HEK293 (cell line): ENCODE data around the gene ALOX12B.

ENCODE experiments used
- CTCF ChIA-PET: fragments of 350-600 bp; formaldehyde crosslinking; extraction: SDS; loops from one replicate; lab custom pipeline; 2021; ENCODE audit warnings: antibody characterized with exemption; lab: Yijun Ruan, JAX
- POLR2A ChIA-PET: fragments of 300-600 bp; formaldehyde crosslinking; extraction: SDS; loops from one replicate; lab custom pipeline; 2020; ENCODE audit warnings: antibody characterized with exemption, inconsistent platforms; lab: Yijun Ruan, JAX
- H3K27ac ChIP-seq: fragments of 200-500 bp; sonication (Bioruptor generic); 2 replicates; pipeline ENCODE4 v1.5.1; 2014; ENCODE audit warnings: low read depth, low read length, control low read depth, inconsistent platforms; ENCODE audit errors: extremely low read depth
- H3K36me3 ChIP-seq, 2 experiments: fragments of 200-500 bp in 1 of 2; sonication (Bioruptor generic) in 1 of 2; 1 replicate in 1 of 2; 2 replicates in 1 of 2; pipeline ENCODE4 v1.5.1; 2014 to 2017; ENCODE audit warnings: inconsistent platforms in 2 of 2, low read length in 2 of 2; ENCODE audit not compliant: control insufficient read depth in 2 of 2, insufficient read depth in 1 of 2
- H3K4me1 ChIP-seq: fragments of 200-500 bp; sonication (Bioruptor generic); 2 replicates; pipeline ENCODE4 v1.5.1; 2014; ENCODE audit warnings: mild to moderate bottlenecking, low read length, inconsistent platforms; ENCODE audit not compliant: control insufficient read depth, insufficient read depth
- H3K4me3 ChIP-seq: 2 replicates; pipeline ENCODE4 v1.5.1; 2011; ENCODE audit warnings: low read depth, mild to moderate bottlenecking, control low read depth, low read length, moderate library complexity
- H3K9me3 ChIP-seq: fragments of 200-500 bp; sonication (Bioruptor generic); 2 replicates; pipeline ENCODE4 v1.5.1; 2014; ENCODE audit warnings: low read depth, low read length, inconsistent platforms; ENCODE audit not compliant: control insufficient read depth, insufficient read depth
- HIC1 ChIP-seq: fragments of 450-650 bp; formaldehyde crosslinking; IDR thresholded peaks from 2 replicates; pipeline ENCODE4 v1.5.1; 2016; ENCODE audit warnings: missing biosample characterization, missing genetic modification characterization
- IKZF3 ChIP-seq: fragments of 450-650 bp; IDR thresholded peaks from 2 replicates; pipeline ENCODE4 v1.5.0; 2018; ENCODE audit warnings: missing biosample characterization, mild to moderate bottlenecking, missing genetic modification characterization, moderate library complexity
- MZF1 ChIP-seq: fragments of 450-650 bp; formaldehyde crosslinking; IDR thresholded peaks from 2 replicates; pipeline ENCODE4 v1.5.1; 2017; ENCODE audit warnings: missing biosample characterization, missing genetic modification characterization, borderline replicate concordance
- PATZ1 ChIP-seq: fragments of 450-650 bp; formaldehyde crosslinking; IDR thresholded peaks from 2 replicates; pipeline ENCODE4 v1.5.1; 2016; ENCODE audit warnings: missing biosample characterization, missing genetic modification characterization
- PRDM1 ChIP-seq: fragments of 450-650 bp; formaldehyde crosslinking; IDR thresholded peaks from 2 replicates; pipeline ENCODE4; 2016; ENCODE audit warnings: missing biosample characterization, missing genetic modification characterization
- SALL2 ChIP-seq: fragments of 450-650 bp; formaldehyde crosslinking; IDR thresholded peaks from 2 replicates; pipeline ENCODE4 v1.5.0; 2017; ENCODE audit warnings: missing biosample characterization, mild to moderate bottlenecking, missing genetic modification characterization, borderline replicate concordance
- SP3 ChIP-seq: fragments of 450-650 bp; formaldehyde crosslinking; IDR thresholded peaks from 2 replicates; pipeline ENCODE4 v1.5.1; 2016; ENCODE audit warnings: missing biosample characterization, missing genetic modification characterization
- ZBTB26 ChIP-seq: fragments of 450-650 bp; formaldehyde crosslinking; optimal IDR thresholded peaks from 2 replicates; pipeline ENCODE3; 2016; ENCODE audit warnings: missing biosample characterization, mild to moderate bottlenecking, missing genetic modification characterization
- ZFP69B ChIP-seq: fragments of 450-650 bp; formaldehyde crosslinking; IDR thresholded peaks from 2 replicates; pipeline ENCODE4 v1.5.1; 2016; ENCODE audit warnings: missing biosample characterization, missing genetic modification characterization
- ZNF202 ChIP-seq: fragments of 450-650 bp; formaldehyde crosslinking; IDR thresholded peaks from 2 replicates; pipeline ENCODE4 v1.5.1; 2016; ENCODE audit warnings: missing biosample characterization, missing genetic modification characterization, borderline replicate concordance
- ZNF24 ChIP-seq: fragments of 450-650 bp; formaldehyde crosslinking; IDR thresholded peaks from 2 replicates; pipeline ENCODE4 v1.5.1; 2016; ENCODE audit warnings: missing biosample characterization, missing genetic modification characterization
- ZNF302 ChIP-seq: fragments of 450-650 bp; formaldehyde crosslinking; IDR thresholded peaks from 2 replicates; pipeline ENCODE4 v1.5.1; 2016; ENCODE audit warnings: missing biosample characterization, missing genetic modification characterization, low read depth
- ZNF335 ChIP-seq: fragments of 450-650 bp; formaldehyde crosslinking; conservative IDR thresholded peaks from 2 replicates; pipeline ENCODE4 v1.5.1; 2016; ENCODE audit warnings: missing biosample characterization, missing genetic modification characterization
- ZNF366 ChIP-seq: fragments of 450-650 bp; formaldehyde crosslinking; conservative IDR thresholded peaks from 2 replicates; pipeline ENCODE4 v1.5.1; 2016; ENCODE audit warnings: missing biosample characterization, missing genetic modification characterization
- ZNF423 ChIP-seq: fragments of 450-650 bp; formaldehyde crosslinking; IDR thresholded peaks from 2 replicates; pipeline ENCODE4 v1.5.1; 2016; ENCODE audit warnings: missing biosample characterization, missing genetic modification characterization
- ZNF561 ChIP-seq: fragments of 450-650 bp; IDR thresholded peaks from 2 replicates; pipeline ENCODE4 v1.5.1; 2018; ENCODE audit warnings: missing biosample characterization, missing genetic modification characterization, borderline replicate concordance
- ZNF600 ChIP-seq: fragments of 450-650 bp; formaldehyde crosslinking; IDR thresholded peaks from 2 replicates; pipeline ENCODE4 v1.5.1; 2016; ENCODE audit warnings: missing biosample characterization, missing genetic modification characterization
- ZNF660 ChIP-seq: fragments of 450-650 bp; IDR thresholded peaks from 2 replicates; pipeline ENCODE4 v1.5.1; 2018; ENCODE audit warnings: missing biosample characterization, mild to moderate bottlenecking, missing genetic modification characterization
- ZNF777 ChIP-seq: fragments of 450-650 bp; formaldehyde crosslinking; IDR thresholded peaks from 2 replicates; pipeline ENCODE4 v1.5.1; 2017; ENCODE audit warnings: missing biosample characterization, missing genetic modification characterization, borderline replicate concordance
- ZNF792 ChIP-seq: fragments of 450-650 bp; formaldehyde crosslinking; IDR thresholded peaks from 2 replicates; pipeline ENCODE4 v1.5.1; 2016; ENCODE audit warnings: missing biosample characterization, missing genetic modification characterization
- ZSCAN16 ChIP-seq: fragments of 450-650 bp; formaldehyde crosslinking; IDR thresholded peaks from 2 replicates; pipeline ENCODE4 v1.5.1; 2016; ENCODE audit warnings: missing biosample characterization, missing genetic modification characterization
- TF ChIP-seq, protein P1 (sequence below): fragments of 450-650 bp; formaldehyde crosslinking; IDR thresholded peaks from 2 replicates; pipeline ENCODE4 v1.5.1; 2017; ENCODE audit warnings: missing biosample characterization, missing genetic modification characterization
- TF ChIP-seq, protein P2 (sequence below): fragments of 450-650 bp; formaldehyde crosslinking; IDR thresholded peaks from 2 replicates; pipeline ENCODE4 v1.5.1; 2017; ENCODE audit warnings: missing biosample characterization, missing genetic modification characterization
- TF ChIP-seq, protein P3 (sequence below): fragments of 450-650 bp; formaldehyde crosslinking; IDR thresholded peaks from 2 replicates; pipeline ENCODE4 v1.5.1; 2016; ENCODE audit warnings: missing biosample characterization, missing genetic modification characterization
- TF ChIP-seq, protein P4 (sequence below): fragments of 450-650 bp; formaldehyde crosslinking; IDR thresholded peaks from 2 replicates; pipeline ENCODE4 v1.5.1; 2017; ENCODE audit warnings: missing biosample characterization, missing genetic modification characterization

ALOX12B gene

GRCh38 chr17:8122422-8122923 lies 35.0 kb upstream of the ALOX12B start:
- Histone ChIP-seq H3K4me3 (peak overlapping the region; percentile 70), H3K9me3 (no peaks in the 10 kb centered on the region), H3K27ac (no peak overlapping the region; the same call in 1 of the 2 replicates), H3K36me3 (no peaks in the 10 kb centered on the region), H3K4me1 (peaks cover 14% of the 10 kb centered on the region)
- ChIA-PET CTCF (interaction anchor here (0.6 to 4.1 kb wide), 16 partner anchors 9 to 663 kb away, joined by 3 to 33 read pairs (median 4); no protein-coding TSS in a partner anchor), POLR2A (interaction anchor here (0.6 to 3.5 kb wide), 12 partner anchors 17 to 760 kb away, joined by 4 to 27 read pairs (median 4); partner anchors contain the start of genes AURKB, BORCS6 and CTC1)
- TF ChIP-seq ZBTB26 (no peak), MZF1 (0 out of 2 replicates have a peak, but pooled peaks have one; percentile 31), SP3 (tag by site-specific recombination) (peak; percentile 71), ZNF792 (tag by site-specific recombination) (no peak), IKZF3 (tag by site-specific recombination) (peak; percentile 39; the same call in 1 of the 2 replicates), ZSCAN16 (tag by site-specific recombination) (no peak), HIC1 (tag by site-specific recombination) (peak; percentile 79), ZNF366 (tag by site-specific recombination) (peak; percentile 84), ZFP69B (tag by site-specific recombination) (no peak), ZNF202 (tag by site-specific recombination) (no peak), ZNF600 (tag by site-specific recombination) (peak; percentile 55), ZNF335 (peak; percentile 21; the same call in 1 of the 2 replicates), PRDM1 (tag by site-specific recombination) (peak; percentile 97), ZNF660 (0 out of 2 replicates have a peak, but pooled peaks have one; percentile 16), ZNF777 (tag by site-specific recombination) (peak; percentile 58; the same call in 1 of the 2 replicates), ZNF423 (tag by site-specific recombination) (no peak), SALL2 (tag by site-specific recombination) (no peak), ZNF302 (tag by site-specific recombination) (no peak), ZNF561 (tag by site-specific recombination) (peak; percentile 23; the same call in 1 of the 2 replicates), PATZ1 (peak; percentile 92), ZNF24 (tag by site-specific recombination) (no peak)
- TF ChIP-seq, protein P1, sequence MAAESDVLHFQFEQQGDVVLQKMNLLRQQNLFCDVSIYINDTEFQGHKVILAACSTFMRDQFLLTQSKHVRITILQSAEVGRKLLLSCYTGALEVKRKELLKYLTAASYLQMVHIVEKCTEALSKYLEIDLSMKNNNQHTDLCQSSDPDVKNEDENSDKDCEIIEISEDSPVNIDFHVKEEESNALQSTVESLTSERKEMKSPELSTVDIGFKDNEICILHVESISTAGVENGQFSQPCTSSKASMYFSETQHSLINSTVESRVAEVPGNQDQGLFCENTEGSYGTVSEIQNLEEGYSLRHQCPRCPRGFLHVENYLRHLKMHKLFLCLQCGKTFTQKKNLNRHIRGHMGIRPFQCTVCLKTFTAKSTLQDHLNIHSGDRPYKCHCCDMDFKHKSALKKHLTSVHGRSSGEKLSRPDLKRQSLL (tag by site-specific recombination) = peak; percentile 53; the same call in 1 of the 2 replicates
- TF ChIP-seq, protein P2, sequence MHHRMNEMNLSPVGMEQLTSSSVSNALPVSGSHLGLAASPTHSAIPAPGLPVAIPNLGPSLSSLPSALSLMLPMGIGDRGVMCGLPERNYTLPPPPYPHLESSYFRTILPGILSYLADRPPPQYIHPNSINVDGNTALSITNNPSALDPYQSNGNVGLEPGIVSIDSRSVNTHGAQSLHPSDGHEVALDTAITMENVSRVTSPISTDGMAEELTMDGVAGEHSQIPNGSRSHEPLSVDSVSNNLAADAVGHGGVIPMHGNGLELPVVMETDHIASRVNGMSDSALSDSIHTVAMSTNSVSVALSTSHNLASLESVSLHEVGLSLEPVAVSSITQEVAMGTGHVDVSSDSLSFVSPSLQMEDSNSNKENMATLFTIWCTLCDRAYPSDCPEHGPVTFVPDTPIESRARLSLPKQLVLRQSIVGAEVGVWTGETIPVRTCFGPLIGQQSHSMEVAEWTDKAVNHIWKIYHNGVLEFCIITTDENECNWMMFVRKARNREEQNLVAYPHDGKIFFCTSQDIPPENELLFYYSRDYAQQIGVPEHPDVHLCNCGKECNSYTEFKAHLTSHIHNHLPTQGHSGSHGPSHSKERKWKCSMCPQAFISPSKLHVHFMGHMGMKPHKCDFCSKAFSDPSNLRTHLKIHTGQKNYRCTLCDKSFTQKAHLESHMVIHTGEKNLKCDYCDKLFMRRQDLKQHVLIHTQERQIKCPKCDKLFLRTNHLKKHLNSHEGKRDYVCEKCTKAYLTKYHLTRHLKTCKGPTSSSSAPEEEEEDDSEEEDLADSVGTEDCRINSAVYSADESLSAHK (tag by site-specific recombination) = peak; percentile 98
- TF ChIP-seq, protein P3, sequence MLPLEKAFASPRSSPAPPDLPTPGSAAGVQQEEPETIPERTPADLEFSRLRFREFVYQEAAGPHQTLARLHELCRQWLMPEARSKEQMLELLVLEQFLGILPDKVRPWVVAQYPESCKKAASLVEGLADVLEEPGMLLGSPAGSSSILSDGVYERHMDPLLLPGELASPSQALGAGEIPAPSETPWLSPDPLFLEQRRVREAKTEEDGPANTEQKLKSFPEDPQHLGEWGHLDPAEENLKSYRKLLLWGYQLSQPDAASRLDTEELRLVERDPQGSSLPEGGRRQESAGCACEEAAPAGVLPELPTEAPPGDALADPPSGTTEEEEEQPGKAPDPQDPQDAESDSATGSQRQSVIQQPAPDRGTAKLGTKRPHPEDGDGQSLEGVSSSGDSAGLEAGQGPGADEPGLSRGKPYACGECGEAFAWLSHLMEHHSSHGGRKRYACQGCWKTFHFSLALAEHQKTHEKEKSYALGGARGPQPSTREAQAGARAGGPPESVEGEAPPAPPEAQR (tag by site-specific recombination) = no peak
- TF ChIP-seq, protein P4, sequence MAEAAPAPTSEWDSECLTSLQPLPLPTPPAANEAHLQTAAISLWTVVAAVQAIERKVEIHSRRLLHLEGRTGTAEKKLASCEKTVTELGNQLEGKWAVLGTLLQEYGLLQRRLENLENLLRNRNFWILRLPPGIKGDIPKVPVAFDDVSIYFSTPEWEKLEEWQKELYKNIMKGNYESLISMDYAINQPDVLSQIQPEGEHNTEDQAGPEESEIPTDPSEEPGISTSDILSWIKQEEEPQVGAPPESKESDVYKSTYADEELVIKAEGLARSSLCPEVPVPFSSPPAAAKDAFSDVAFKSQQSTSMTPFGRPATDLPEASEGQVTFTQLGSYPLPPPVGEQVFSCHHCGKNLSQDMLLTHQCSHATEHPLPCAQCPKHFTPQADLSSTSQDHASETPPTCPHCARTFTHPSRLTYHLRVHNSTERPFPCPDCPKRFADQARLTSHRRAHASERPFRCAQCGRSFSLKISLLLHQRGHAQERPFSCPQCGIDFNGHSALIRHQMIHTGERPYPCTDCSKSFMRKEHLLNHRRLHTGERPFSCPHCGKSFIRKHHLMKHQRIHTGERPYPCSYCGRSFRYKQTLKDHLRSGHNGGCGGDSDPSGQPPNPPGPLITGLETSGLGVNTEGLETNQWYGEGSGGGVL (tag by site-specific recombination) = peak; percentile 89
